Measurements from ENCODE around the gene CALML6.

Gene CALML6

DNA sequence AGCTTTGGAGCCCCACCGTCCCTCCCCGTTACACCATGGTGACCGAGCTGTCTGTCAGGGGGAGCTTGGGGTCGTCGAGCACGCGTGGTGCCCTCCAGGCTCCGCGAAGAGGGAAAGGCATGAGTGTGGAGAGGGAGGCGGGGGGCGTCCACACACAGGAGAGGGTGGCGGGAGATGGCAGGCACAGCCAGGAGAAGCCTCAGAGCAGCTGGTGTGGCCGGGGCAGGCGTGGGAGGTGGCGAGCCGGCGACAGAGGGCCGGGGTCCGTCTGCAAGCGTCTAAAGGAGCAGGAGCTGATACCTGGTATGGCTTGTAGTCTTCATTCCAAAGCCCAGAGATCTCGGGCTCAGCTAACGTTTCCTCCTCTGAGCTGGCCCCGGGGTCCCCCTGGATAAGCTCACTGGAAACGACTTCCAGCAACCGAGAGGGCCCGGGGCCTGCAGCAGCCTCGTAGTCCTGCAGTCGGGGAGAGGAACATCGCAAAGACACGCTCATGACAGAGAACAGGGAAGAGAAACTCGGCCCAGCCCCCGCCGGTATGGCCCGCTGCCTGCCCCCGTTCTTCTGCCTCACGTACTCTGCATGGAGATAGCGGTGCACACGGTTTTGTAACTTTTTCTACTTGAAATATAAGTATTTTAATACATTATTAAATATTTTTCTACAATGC is 51.1 kb downstream of the CALML6 start:
- H3K4me3 ChIP-seq (ENCODE audit: low read depth, low read length), result no peak overlapping the region
- TF ChIP-seq, protein P1, sequence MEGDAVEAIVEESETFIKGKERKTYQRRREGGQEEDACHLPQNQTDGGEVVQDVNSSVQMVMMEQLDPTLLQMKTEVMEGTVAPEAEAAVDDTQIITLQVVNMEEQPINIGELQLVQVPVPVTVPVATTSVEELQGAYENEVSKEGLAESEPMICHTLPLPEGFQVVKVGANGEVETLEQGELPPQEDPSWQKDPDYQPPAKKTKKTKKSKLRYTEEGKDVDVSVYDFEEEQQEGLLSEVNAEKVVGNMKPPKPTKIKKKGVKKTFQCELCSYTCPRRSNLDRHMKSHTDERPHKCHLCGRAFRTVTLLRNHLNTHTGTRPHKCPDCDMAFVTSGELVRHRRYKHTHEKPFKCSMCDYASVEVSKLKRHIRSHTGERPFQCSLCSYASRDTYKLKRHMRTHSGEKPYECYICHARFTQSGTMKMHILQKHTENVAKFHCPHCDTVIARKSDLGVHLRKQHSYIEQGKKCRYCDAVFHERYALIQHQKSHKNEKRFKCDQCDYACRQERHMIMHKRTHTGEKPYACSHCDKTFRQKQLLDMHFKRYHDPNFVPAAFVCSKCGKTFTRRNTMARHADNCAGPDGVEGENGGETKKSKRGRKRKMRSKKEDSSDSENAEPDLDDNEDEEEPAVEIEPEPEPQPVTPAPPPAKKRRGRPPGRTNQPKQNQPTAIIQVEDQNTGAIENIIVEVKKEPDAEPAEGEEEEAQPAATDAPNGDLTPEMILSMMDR (conservative IDR thresholded peaks at IDR 0.05; ENCODE audit: low read depth, low read length), result no peak
- no peak for DNase-seq (ENCODE audit: low read depth)

Data from choroid plexus epithelial cell (primary cell).